Ovary (tissue), 3 donors: ENCODE measurements around the gene COL9A3.

ENCODE experiments used
- CTCF ChIP-seq, 3 donors: fragments of 450-650 bp in 2 of 3; fragments of 200-600 bp in 1 of 3; IDR thresholded peaks; one replicate each; pipeline versions ENCODE4 v1.5.1 to v1.8.0; 2016 to 2022; ENCODE audit warnings: antibody characterized with exemption in 3 of 3, mild to moderate bottlenecking in 1 of 3
- EP300 ChIP-seq: sonication (generic); formaldehyde crosslinking; IDR thresholded peaks from one replicate; pipeline ENCODE4 v1.6.1; 2017; ENCODE audit warnings: antibody characterized with exemption
- donor health status: DM: no; HTN: no; CAD: no.

GRCh38 chr20:62792182-62792939 lies 24.5 kb upstream of the COL9A3 start:
- TF ChIP-seq CTCF (IDR thresholded peaks at IDR 0.05) (no peak), EP300 (no peak)
